ENCODE measurements around the gene GLG1. TPM values are rescaled to one million over a fixed set of nuclear protein-coding genes. Genes with fewer than 3 reads are reported as not detected.
"Not testable (repeated sequence)": the region's sequence is repeated elsewhere in the genome, so short reads cannot be mapped to it uniquely, and the experiment has no call there.

Gene GLG1
- total RNA-seq, 1 experiment from 2014 or later = 135 TPM

DNA sequence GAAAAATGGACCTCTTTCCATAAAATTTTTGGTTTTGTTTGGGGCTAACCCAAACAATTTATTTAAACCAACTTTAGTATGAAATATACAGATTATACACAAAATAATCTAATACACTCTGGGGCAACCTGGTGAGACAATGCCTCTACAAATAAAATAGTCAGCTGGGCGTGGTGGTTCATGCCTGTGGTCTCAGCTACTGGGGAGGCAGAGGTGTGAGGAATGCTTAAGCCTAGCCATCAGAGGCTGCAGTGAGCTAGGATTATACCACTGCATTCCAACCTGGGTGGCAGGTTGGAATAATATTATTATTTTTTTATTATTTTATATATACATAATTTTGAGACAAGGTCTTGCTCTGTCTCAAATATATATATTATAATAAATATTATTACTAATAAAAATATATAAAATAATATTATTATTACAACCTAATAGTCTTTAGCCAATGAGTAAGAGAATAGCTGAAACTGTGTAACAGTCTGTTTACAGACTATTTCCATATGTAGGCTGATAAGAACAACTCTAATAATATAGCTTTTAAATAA, 50.5 kb downstream of the GLG1 start:
- no peaks in the 10 kb centered on the region for H3K9me3 Mint-ChIP-seq
- H3K36me3 Mint-ChIP-seq (ENCODE audit: insufficient read depth in 1 of 3, low read depth in 3 of 3) = peaks cover 0 to 3% (median 0%) of the 10 kb centered on the region in 3 experiments; a peak in 1 of 7 replicates
- Histone ChIP-seq H3K18ac (ENCODE audit: insufficient read length, low read depth, low read length) (no peak overlapping the region), H4K91ac (ENCODE audit: insufficient read length, low read depth, low read length) (no peak overlapping the region), H2BK15ac (ENCODE audit: low read depth, low read length) (no peak overlapping the region), H3K14ac (ENCODE audit: insufficient read depth, low read length) (no peak overlapping the region), H2BK5ac (ENCODE audit: insufficient read length, low read length) (no peak overlapping the region), H3K9ac (ENCODE audit: extremely low read depth, insufficient read length, low read length) (no peak overlapping the region), H4K5ac (ENCODE audit: insufficient read length, low read depth, low read length) (no peak overlapping the region), H3K4me2 (ENCODE audit: insufficient read depth, insufficient read length, low read length) (no peak overlapping the region), H3K79me2 (ENCODE audit: insufficient read depth, low read length) (peaks cover 4% of the 10 kb centered on the region; the same call in 1 of the 2 replicates), H2BK120ac (ENCODE audit: low read depth, low read length, poor library complexity, severe bottlenecking) (no peak overlapping the region), H2BK12ac (ENCODE audit: insufficient read length, low read depth, low read length) (no peak overlapping the region), H3K27ac (ENCODE audit: insufficient read length, low read depth, low read length) (no peak overlapping the region), H3K23ac (ENCODE audit: insufficient read length, low read depth, low read length) (no peak overlapping the region), H2AFZ (ENCODE audit: low read length) (no peak overlapping the region), H3K23me2 (ENCODE audit: insufficient read length, low read depth, low read length, poor library complexity, severe bottlenecking) (no peaks in the 10 kb centered on the region), H3K4ac (ENCODE audit: low read depth, low read length) (no peak overlapping the region), H3K79me1 (ENCODE audit: insufficient read depth, low read depth, low read length, poor library complexity, severe bottlenecking) (peaks cover 2% of the 10 kb centered on the region), H3T11ph (ENCODE audit: low read length) (no peak overlapping the region), H4K20me1 (ENCODE audit: control insufficient read depth, insufficient read depth, insufficient read length) (no peaks in the 10 kb centered on the region), H2AK5ac (ENCODE audit: insufficient read length, low read length) (no peak overlapping the region), H3K27me3 (ENCODE audit: insufficient read depth, low read length) (no peaks in the 10 kb centered on the region), H3K4me1 (ENCODE audit: insufficient read depth, low read length) (0 out of 2 replicates have a peak, but pooled peaks cover 1% of the 10 kb centered on the region), H3K9me3 (ENCODE audit: control insufficient read depth, low read depth, low read length) (no peaks in the 10 kb centered on the region), H3K56ac (ENCODE audit: insufficient read length, low read depth, low read length) (no peak overlapping the region), H4K8ac (replicated peaks; ENCODE audit: insufficient read length, low read depth, low read length) (no peak overlapping the region), H2BK20ac (ENCODE audit: low read depth, low read length, poor library complexity, severe bottlenecking) (no peak overlapping the region)
- DNase-seq = no peak
- H3K27me3 Mint-ChIP-seq (ENCODE audit: low read depth) = no peaks in the 10 kb centered on the region
- TF ChIP-seq, protein P1, sequence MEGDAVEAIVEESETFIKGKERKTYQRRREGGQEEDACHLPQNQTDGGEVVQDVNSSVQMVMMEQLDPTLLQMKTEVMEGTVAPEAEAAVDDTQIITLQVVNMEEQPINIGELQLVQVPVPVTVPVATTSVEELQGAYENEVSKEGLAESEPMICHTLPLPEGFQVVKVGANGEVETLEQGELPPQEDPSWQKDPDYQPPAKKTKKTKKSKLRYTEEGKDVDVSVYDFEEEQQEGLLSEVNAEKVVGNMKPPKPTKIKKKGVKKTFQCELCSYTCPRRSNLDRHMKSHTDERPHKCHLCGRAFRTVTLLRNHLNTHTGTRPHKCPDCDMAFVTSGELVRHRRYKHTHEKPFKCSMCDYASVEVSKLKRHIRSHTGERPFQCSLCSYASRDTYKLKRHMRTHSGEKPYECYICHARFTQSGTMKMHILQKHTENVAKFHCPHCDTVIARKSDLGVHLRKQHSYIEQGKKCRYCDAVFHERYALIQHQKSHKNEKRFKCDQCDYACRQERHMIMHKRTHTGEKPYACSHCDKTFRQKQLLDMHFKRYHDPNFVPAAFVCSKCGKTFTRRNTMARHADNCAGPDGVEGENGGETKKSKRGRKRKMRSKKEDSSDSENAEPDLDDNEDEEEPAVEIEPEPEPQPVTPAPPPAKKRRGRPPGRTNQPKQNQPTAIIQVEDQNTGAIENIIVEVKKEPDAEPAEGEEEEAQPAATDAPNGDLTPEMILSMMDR (conservative IDR thresholded peaks at IDR 0.05) = no peak
- H3K4me1 Mint-ChIP-seq = 0 out of 4 replicates have a peak, but pooled peaks cover 0 to 2% of the 10 kb centered on the region in 2 experiments
- WGBS (ENCODE audit: extremely low coverage, insufficient read length, low lambda C conversion rate) = no CpG with 5 or more reads among the region's 1 CpG
- H3K27ac Mint-ChIP-seq = no peak overlapping the region
- H3K4me3 Mint-ChIP-seq = no peak overlapping the region

DNA sequence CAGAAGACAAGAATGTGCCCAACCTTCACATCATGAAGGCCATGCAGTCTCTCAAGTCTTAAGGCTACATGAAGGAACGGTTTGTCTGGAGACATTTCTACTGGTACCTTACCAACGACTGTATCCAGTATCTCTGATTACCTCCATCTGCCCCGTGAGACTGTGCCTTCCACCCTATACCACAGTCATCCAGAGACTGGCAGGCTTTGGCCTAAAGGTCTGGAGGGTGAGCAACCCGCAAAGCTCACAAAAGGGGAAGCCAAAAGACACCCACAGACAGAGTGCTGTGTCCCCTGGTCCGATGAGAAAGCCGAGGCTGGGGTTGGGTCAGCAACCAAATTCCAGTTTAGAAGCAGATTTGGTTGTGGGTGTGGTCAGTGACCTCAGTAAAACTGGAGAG, 54.6 kb downstream of the GLG1 start:
- H3K4me2 ChIP-seq (ENCODE audit: insufficient read depth, insufficient read length, low read length); H3K9me3 ChIP-seq (ENCODE audit: control insufficient read depth, low read depth, low read length); H3K4me1 ChIP-seq (ENCODE audit: insufficient read depth, low read length); H2BK120ac ChIP-seq (ENCODE audit: low read depth, low read length, poor library complexity, severe bottlenecking); H3K36me3 Mint-ChIP-seq (ENCODE audit: insufficient read depth in 1 of 3, low read depth in 3 of 3); H3K79me1 ChIP-seq (ENCODE audit: insufficient read depth, low read depth, low read length, poor library complexity, severe bottlenecking); H3K4ac ChIP-seq (ENCODE audit: low read depth, low read length); H3K9ac ChIP-seq (ENCODE audit: extremely low read depth, insufficient read length, low read length); H3K27ac ChIP-seq (ENCODE audit: insufficient read length, low read depth, low read length); H3K27me3 ChIP-seq (ENCODE audit: insufficient read depth, low read length); H4K8ac ChIP-seq (replicated peaks; ENCODE audit: insufficient read length, low read depth, low read length); H3K27me3 Mint-ChIP-seq (ENCODE audit: low read depth); H3K23me2 ChIP-seq (ENCODE audit: insufficient read length, low read depth, low read length, poor library complexity, severe bottlenecking); H3K4me3 Mint-ChIP-seq; H2BK5ac ChIP-seq (ENCODE audit: insufficient read length, low read length); H2BK12ac ChIP-seq (ENCODE audit: insufficient read length, low read depth, low read length); H2BK20ac ChIP-seq (ENCODE audit: low read depth, low read length, poor library complexity, severe bottlenecking); H2BK15ac ChIP-seq (ENCODE audit: low read depth, low read length); H4K20me1 ChIP-seq (ENCODE audit: control insufficient read depth, insufficient read depth, insufficient read length); H3K56ac ChIP-seq (ENCODE audit: insufficient read length, low read depth, low read length); H3K14ac ChIP-seq (ENCODE audit: insufficient read depth, low read length); H2AK5ac ChIP-seq (ENCODE audit: insufficient read length, low read length); H3K9me3 Mint-ChIP-seq; DNase-seq; H4K5ac ChIP-seq (ENCODE audit: insufficient read length, low read depth, low read length); H3K18ac ChIP-seq (ENCODE audit: insufficient read length, low read depth, low read length); H3K27ac Mint-ChIP-seq; H2AFZ ChIP-seq (ENCODE audit: low read length); H3K23ac ChIP-seq (ENCODE audit: insufficient read length, low read depth, low read length); H4K91ac ChIP-seq (ENCODE audit: insufficient read length, low read depth, low read length); H3K79me2 ChIP-seq (ENCODE audit: insufficient read depth, low read length); H3T11ph ChIP-seq (ENCODE audit: low read length); H3K4me1 Mint-ChIP-seq: not testable (repeated sequence)
- no CpG with 5 or more reads among the region's 6 CpGs for WGBS (ENCODE audit: extremely low coverage, insufficient read length, low lambda C conversion rate)

Measured in H9 (cell line).